HG03342 (cell line): ENCODE measurements around the gene RERG.

ENCODE experiments used
- ATAC-seq: cut with Tn5 transposase; IDR thresholded peaks from one replicate; pipeline ENCODE4 v1.9.1; 2021; ENCODE audit warnings: mild to moderate bottlenecking, moderate library complexity; ENCODE audit not compliant: unreplicated experiment

Gene RERG

DNA sequence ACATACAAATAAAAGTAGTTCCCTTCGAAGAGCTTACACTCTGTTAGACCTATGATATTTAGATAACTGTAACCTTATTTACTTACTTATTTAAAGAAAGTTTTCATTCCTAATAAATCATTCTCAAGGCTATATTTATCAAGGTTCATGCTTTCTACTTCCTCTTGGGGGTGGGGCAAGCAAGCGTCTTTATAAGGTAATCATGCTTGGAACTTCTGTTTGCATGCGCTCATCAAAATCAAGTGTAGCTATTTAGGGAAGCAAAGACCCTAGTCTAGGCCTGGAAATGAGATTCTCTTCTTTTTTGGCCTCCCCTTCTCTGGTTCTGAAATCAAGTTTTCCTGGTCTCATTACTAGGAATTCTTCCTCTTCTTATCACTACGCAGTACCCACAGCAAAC, 766 bp downstream of the RERG start:
- ATAC-seq: no peak

DNA sequence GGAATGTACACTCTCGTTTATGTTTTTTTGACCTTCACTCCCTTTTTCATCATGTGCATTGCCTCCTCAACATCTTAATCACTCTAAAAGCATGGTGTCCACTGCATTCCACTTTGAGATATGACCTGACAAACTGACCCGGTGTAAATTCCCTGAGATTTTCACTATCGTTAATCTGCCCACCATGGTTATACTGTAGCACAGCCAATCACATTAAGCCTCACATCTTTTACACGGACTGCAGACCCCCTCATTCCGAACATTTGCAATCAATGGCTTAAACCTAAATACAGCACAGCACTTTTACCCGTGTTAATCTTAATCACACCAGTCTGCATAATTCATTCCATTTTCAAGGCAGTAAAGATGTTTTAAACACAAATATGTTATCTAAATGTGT, 2.4 kb downstream of the RERG start:
- ATAC-seq: no peak

DNA sequence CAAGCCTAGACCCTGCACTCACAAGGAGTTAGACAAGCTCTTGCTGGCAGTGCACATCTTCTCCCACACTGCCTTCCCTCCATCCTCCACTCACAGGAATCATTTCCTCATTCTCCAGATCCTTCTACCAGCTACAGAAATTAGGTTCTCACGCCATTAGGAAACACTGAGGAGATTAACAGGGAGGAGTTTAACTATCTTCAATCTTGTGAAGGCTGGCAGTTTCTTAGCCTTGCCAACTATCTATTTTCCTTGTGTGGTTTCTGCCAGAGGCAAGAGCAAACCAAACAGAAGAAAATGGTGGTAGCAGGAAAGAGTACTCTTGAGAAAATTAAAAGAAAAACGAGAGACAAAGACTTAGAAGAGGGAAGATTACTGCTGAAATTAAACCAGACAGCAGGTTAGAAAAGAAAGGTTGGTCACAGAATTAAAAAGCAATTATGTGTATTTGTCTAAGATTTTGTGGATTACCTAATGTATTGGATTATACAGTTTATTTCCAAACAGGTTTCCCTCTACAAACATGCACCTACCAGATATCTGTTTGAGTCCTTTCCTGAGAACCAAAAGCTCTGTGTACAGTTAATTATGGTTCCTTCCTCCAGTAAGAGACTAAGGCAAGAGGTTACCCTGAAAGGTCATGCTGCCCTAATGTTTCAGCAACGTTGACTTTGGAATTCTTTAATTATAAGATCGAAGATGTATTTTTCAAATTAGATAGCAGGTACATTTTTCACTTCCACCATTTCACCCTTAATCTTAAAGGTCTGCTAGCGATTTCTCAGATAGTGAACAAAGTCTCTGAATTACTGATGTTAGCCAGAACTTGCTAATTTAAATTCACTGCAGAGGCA, 5.0 kb downstream of the RERG start:
- no peak for ATAC-seq

DNA sequence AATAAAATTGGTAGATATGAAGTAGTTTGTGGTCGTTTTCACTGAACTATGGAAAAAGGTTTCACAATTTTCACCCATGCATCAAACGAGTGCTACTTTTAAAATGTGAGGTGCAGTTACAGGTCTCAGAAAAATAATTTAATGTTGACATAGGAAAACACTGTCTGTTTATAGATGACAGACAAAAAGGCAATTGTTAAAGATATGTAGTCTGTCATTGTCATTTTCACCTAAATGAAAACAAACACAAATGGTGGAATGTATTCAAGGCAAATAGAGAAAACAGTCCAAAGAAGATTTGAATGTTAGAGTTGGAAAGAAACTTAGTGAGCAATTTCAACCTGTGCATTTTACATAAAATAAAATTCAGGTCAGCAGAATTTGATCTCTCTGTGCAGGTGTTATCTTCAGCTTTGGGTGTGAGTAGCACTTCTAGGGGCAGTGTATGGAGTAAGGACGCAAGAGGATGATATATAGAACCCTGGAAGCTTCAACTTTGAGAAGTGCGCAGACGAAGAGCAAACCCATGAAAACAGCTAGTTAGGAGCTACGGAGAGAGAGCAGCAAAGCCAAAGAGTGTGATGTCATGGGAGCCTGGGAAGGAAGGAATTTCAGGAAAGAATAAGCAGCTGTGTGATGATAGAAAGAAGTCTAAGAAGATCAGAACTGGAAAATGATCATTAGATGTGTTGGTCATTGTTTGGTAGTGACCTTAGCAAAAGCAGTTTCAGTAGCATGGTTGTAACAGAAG, 6.2 kb downstream of the RERG start:
- no peak for ATAC-seq

DNA sequence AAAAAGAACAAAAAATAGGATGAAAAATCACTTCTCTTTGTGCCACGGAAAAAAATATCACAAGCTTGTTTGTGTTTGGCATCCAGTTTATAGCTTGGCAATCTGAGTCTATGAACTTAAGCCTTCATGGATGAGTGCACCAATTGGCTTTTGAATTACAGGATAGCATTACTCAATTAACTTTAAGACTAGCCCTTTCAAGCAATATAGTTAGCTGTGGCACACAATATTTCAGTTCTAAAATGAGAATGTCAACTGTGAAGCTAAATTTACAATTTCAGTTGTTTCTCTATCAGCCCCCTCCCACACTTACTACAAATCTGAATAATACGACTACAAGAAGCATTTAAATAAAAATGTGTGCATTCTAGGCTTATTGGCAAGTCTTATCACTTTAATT, 8.3 kb downstream of the RERG start:
- ATAC-seq: no peak

DNA sequence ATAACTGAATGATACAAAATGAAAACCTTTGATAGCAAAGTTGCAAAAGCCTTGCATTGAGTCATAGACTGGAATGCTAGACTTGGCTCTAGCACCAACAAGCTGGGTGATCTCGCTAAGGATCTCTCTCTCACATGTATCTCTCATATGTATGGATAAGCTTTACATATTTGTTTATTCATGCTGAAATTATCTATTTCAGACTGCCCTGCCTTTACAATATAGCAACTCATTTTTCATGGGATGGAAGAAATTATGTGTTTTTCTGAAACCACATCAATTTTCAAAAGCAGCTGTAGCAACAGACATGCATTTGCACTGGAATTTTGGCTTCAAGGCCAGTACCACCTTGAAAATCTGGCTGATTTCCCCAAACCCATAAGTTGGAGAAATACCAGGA, 11.4 kb downstream of the RERG start:
- no peak for ATAC-seq

DNA sequence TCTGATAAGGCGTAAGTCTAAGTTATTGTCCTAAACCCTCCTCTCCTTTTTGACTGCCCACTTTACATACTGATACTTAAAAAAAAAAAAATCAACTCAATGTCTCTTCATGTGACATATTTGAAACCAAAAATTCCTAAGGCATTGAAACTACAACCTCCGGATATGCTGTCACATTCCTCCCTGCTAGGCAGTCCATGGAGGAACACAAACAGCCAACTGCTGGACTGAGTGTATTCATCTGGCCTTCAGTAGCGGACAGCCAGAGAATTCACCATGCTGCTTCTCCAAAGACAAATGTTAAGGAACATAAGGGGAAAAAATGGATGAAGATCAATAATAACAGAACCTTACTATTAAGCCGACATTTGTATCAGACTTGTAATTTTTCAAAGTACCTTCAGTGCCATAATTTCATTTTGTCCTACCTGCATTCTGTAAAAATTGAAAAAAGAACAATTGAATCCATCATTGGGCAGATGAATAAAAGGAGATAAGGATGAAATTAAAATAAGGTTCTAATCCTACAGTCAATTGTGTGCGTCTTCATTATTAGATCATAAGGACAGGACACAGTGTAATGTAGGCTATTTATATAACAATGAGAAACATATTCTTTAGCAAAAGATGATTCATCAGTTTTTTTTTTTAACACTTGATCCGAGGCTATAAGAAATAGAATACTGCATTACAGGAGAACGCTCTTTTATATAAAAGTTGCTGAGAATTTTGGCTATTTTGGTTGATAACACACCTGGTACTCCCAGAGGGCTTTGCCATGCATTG, 12.2 kb downstream of the RERG start:
- no peak for ATAC-seq

DNA sequence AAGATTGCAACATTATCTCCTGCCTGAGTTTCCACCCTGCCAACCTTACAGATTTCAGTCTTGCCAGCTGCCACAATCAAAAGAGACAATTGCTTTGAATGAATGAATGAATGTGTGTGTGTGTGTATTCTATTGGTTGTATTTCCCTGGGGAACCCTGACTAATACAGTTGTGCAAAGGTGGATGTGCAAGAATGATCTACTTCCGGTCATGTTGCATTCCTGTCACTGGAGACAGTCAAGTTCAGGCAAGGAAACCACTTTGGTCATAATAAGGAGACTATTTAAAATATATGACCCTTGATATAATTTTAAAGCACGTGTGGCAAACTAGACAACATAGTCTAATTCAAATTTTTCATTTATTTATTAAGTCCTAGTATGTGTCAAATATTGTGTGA, 13.1 kb downstream of the RERG start:
- no peak for ATAC-seq

DNA sequence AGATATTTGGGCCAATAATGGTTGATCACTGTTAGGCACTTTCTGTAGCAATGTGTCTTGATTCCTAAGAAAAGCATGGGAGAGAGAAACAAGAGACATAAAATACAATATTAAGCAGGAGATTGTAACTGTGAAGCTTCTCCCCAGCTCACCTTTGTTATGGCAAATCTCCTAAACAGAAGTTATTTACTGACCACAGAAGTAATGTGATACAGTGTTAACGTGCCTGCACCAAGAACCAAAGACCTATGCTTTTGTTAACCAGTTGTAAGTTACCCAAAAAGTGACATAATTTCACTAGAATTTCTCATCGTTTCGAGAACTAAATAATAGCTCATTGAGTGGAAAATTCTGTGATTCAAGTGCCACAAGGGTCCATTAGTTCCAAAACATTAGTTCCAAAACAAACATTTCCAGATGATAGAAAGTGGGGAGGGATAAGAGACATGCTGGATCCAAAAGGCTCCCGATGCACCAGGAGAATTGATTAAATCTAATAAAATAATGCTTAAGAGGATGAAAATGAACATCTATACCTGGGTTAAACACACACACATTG, 14.3 kb downstream of the RERG start:
- ATAC-seq: no peak

DNA sequence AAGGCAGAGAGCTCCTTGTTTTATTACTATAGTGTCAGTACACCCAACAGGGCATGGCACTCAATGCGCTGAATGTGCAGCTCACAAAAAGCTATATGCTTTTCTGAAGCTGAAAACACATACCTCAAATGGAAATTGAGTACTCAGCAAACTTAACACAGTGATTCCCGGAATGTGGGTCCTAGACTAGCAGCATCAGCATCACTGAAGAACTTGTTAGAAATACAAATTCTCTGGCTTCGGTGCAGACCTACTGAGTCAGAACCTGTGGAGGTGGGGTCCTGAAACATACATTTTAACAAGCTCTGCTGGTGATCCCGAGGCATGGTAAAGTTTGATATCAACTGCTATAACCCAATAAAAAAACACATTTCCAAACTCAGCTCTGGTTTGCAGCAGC, 14.9 kb downstream of the RERG start:
- ATAC-seq: no peak

DNA sequence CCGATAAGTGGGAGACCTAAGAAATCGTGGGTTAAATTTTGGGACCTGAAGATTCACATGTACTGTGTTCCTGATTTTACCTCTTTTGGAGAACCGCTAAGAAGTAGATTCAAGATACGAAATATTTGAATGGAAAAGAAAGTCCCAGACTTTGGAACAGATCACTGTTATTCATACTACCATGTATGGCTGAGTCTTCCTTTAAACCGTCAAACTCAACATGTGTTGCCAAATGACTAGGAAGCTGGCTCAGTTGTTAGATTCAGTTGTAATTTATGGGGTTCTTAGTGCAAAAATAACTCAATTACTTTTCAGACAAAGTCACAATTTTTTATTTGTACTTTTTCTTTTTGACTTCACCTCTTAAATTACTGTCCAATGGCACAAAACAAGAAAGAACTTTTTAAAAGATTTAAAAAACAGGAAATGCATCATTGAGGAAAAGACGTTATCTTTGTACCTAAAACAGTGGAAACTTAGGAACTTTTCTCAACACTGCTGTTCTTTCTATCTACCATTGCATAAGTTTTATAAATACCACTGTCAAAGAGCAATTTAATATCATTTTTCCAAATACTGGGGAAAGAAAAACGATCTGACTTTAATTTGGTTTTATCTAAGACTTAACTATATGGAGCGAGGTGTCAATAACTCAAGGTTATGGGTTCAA, 15.7 kb downstream of the RERG start:
- ATAC-seq: no peak

DNA sequence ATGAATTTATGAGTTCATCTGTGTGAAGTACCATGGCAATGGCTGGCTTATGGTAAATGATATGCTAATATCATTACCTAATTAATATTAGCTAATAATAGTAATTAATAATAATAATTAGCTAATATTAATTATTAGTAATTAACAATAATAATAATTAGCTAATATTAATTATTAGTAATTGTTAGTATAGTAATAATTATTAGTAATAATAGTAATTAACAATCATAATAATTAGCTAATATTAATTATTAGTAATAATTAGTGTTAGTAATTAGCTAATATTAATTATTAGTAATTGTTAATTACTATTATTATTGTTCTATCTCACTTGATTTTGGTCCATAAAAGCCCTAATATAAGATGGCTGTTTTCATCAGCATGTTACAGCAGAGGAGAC, 19.8 kb downstream of the RERG start:
- ATAC-seq: no peak

DNA sequence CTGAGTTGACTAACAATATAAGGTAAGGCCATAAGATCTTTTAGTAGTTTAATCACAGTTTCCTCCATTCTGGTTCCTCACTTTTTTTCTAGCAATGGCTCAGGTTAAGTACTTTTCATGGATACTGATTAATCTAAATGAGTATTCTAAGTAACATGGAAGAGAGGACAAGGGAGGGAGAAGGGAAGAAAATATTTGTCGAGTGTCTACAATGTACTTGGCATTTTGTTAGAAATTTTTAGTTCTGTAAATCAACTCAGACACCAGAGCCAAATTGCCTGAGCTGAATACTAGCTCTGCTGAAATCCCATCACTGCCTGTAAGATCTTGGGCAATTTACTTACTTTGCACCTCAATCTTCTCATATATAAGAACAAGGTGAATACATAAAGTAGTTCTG, 20.2 kb downstream of the RERG start:
- ATAC-seq: no peak

DNA sequence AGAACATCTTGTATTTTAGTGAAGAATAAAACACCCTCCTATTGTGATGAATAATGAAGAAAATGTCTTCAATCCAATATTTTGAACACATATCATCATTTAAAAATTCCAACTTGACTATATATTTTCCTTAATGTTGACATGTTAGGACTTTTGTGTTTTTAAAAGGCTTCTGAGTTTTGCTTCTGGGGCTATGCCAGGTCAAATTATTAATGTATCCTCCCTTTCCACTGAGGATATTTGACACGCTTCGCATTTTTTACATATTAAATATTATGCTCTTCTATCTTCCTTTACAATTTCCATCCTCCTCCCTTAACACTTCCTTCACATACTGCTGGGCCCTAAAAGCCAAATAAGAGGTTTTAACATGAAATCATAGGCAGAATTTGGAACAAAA, 20.6 kb downstream of the RERG start:
- no peak for ATAC-seq

DNA sequence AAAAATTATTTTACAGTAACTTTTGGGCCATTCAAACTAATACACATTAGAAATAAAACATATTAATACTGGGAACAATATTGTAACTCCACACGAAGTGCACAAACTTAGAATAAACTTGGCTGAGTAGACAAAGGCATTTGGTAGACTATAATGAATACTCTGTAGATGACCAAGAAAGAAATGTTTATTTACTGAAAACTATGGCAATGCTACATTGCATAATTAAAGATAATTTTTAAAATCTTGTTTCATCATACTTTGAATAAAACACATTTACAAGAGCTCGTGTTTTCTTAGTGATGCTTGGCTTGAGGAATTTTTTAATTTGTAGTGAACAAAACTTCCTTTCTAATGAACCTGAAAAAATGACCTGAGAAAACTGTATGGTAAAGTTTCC, 21.3 kb downstream of the RERG start:
- ATAC-seq: no peak

DNA sequence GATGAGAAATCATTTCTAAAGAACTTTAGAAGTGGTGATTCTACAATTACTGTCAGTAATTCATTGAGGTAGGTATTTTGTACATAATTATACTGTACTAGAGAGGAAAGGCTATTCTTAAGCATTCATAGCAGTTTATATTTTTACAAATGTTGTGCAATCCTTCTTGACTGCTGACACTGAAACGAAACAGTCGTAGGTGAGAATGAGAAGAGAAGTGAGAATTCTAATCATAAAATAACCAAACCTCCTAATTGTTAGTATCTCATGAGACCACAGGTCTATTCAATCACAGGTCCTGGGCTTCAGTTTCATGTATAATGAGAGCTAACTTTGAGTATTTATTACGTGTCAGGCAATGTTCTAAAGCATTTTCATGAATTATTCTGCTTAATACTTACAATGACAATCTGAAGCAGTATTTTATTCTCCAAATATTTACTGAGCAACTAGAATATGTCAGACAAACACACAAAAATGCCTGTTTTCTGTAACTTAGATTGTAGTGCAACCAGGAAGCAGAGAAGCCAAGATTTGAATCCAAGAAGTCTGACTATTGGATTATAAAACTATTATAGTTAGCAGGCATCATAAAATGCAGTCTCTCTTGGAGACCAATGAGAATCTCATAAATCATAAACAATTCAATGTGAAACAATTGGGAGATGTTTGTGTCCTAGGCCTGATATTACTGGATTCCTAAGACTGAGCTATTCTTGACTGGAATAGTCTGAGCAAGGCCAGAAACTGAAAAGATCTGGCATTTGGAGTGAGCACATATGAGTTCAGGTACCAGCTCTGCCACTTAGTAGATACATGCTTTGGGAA, 24.3 kb downstream of the RERG start:
- no peak for ATAC-seq

DNA sequence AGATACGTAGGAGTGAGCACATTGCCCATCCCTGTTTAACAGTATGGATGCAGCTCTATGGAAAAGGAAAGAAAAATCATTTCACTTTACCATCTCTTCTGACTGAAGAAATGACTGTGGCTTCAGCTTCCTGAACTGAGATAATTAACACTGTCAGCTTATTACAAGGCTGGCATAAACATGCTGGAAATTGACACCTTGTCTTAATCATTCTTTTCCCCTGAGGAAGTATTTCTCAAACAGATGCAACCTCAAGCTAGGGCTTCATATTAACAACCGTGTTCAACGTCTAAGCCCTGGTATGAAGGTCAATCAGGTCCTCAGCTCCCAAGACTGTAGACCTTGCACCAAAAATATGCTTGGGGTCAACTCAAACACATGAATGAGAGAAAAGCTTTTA, 25.0 kb downstream of the RERG start:
- ATAC-seq: no peak

DNA sequence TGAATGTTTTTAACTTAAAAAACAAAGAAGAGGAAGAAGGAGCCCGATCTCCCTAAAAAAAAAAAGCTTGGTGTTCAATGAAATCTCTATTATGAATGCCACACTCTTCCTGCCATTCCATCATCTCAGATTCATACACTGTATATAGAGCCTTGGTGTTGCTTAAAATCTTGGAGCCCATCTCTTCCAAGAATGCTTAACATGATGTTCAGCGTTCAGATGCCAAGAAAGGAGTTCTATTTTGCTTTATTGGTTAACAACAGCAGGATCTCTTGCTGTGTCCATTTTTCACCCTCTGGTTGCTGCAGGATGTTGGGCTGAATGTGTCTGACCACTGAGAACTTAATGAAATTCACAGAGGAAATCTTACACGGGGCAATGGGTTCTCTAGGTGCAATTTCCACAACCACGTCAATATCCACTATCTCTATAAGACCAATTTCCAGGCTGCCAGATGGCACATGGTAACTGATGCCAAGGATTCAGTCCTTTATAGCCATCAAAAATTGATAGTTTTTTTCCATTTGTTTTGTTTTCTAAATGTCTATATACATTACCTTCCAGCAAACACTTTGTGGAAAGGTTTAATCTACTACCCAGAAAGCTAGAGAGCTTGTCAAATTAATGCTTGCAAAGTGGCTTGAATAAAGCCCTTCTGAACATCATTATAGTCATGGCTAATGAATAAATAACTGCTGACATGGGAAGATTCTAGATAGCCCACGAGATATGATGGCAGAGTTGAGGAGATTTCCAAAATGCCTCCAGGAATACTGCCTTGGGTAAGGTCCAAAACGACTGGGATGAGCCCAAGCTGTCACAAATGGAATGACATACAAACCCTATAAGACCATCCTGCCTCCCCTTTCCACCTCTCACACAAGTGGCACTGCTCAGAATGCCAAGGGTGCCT, 26.5 kb downstream of the RERG start:
- no peak for ATAC-seq

DNA sequence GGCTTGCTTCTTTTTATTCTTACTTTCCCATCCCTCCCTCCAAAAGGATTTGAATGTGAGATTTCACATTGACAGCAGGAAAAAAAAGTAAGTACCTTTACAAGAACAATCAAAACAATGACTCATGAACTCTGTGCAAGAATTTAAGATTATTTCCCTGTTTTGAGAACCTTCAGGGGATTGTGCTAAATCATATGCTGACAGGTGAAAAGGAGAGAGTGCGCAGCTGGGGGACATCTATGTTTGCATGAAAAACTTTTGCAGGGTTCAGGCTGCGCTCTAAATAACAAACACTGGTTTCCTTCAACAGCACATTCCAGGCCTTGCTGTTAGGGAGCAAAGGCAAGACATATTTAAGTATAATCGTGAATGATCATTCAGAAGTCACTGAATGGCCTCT, 27.3 kb downstream of the RERG start:
- ATAC-seq: no peak
